Left ventricle myocardium superior (tissue), 1 donor: ENCODE data around the gene AOPEP. TPM values are rescaled to one million over a fixed set of nuclear protein-coding genes. Genes with fewer than 3 reads are reported as not detected.

Experiments used
- ATAC-seq: fragments of 200-7000 bp; cut with Tn5 transposase; one replicate; pipeline ENCODE4 v1.9.1; 2020; ENCODE audit warnings: mild to moderate bottlenecking, moderate library complexity
- DNase-seq: peaks from one replicate; pipeline ENCODE4 v3.0.0-alpha.2; 2020
- intact Hi-C: fragments of 100-400 bp; cut with micrococcal nuclease; formaldehyde crosslinking; loops from one replicate; pipeline ENCODE4 v1.11.0; 2022
- total RNA-seq: library from RNA; stranded (reverse); fragmentation: NEBNext Ultra II Directional; extraction: Animal tissue kit (Norgen Biotek cat#: 25700); gene quantifications from one replicate; pipeline ENCODE4 v1.2.1, GENCODE V29; 2021
- donor health status: DM: no; HTN: yes; CAD: no; lungs with severe emphysema.

Gene AOPEP
- total RNA-seq, 1 donor from 2014 or later, result 161 TPM

DNA sequence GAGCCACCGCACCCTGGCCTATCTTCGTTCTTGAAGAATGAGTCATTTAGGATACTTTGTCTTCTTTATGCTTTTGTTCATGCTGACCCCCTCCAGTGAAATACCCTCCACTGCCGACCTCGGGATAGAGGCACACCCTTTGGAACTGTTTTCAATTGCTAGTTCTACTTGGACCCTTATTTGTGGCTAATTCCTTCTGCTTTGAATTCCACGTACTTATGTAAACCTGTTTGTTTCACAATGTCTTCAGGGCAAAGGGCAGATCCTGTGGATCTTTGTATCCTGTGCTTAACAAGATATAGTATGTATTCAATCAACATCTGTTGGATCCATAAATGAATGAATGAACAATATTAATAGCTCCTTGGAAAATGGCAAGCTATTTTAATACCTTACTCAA is 19.6 kb upstream of the AOPEP start:
- intact Hi-C loops, result no loop called here
- ATAC-seq, result no peak
- DNase-seq, result no peak

DNA sequence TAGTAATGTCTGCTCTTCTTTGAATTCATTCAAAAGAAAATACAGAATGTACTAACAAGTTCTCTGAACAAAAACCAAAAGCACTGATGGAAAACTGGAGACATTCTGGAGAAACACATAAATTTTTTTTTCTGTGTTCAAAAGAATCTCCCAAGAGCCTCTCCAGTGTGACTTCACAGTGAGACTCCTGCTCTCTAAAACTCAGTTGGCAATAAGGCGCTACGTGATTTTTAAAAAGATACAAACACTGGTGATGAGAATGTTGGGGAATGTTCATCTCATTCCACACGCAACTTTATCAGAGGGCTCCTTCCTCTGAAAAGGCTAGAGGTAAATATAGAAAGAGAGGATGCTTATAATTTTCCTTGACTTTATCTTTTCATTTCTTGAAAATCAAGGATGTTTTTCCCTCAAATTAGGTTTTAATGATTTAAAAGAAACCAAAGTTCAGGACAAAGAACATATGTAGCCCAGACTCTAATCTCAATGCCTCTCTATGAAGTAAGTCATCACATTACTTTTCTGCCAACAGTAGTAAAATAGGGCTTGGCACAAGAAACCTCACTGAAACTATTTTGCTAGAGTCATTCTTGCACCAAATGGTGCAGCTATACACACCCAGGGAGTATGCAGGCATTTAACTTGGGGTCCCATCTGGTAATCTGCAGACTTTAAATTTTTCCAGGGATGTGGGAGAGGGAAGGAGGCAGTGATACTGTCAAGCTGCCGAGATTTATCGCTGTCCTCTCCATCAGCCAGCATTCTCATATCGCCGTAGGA is 12.9 kb upstream of the AOPEP start:
- DNase-seq (no peak), ATAC-seq (no peak)
- intact Hi-C loops, result no loop called here

DNA sequence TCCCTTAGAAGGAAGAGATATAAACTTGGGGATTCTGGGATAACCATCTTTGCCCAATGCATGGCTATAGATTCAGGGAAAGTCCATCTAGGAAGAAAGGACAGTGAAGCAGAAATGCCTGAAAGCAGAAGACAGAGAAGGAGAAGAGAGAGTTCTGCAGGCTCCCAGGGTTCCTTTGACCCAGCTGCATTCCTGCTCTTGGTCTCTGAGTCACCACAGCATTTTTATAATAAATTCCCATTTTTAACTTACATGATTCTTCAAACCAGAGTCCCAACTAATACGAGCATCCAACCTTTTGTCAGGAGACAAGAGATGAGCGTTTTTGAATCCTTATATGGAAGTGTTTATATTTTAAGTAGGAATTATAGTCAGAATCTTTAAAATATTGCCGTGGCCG is 12.0 kb upstream of the AOPEP start:
- no peak for ATAC-seq
- intact Hi-C loops, result no loop called here
- no peak for DNase-seq

DNA sequence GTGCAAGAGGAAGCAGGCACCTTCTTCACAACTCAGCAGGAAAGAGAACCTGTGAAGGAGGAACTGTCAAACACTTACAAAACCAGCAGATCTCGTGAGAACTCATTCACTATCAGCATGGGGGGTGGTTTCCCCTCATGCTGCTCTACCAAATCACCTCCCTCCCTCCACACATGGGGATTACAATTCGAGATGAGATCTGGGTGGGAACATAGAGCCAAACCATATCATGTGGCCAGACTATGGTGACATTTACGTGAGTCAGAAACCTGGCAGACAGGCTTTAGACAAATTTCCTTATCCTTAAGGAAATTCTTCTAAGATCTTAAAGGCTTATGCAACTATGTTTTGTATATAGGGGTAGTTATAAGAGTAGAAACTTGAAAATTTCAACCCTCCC is 8.7 kb upstream of the AOPEP start:
- DNase-seq (no peak), ATAC-seq (no peak)
- intact Hi-C loops, result no loop called here

DNA sequence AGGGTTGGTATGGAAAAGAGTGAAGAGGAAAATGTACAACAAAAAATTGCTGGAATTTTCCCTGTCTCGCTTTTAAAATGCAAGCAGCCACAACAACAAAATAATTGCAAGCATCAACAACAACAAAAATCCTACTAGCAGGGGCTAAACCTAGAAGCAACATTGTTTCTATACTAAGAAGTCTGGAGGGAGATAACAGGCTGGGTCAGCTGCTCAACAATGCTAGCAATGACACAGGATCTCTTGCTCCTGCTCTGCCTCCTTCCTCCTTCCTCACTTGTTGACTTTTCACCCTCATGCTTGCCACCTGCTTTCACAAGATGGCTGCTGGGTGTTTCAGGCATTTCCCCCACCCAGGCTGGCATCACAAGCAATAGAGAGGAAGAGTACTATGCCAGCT is 7.6 kb upstream of the AOPEP start:
- ATAC-seq, result no peak
- intact Hi-C loops, result no loop called here
- DNase-seq, result no peak

DNA sequence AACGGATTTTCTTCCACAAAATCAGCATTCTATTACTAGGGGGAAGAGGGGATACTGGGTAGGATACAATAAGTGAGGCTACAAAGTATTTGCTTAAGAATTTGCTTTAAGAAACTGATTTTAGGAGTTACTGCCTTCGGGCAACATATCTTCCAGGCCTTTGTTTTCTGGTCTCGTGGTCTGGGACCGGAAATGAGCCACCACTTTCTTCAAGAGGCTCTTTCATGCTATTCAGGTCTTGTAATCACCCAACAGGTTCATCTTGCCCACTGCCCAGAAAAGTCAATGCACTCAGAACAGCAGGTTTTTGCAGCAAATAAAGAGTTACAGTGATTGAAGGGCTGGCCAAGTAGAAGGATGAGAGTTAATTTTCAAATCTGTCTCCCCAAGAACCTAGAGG is 6.6 kb upstream of the AOPEP start:
- DNase-seq (no peak), ATAC-seq (no peak)
- intact Hi-C loops, result no loop called here

DNA sequence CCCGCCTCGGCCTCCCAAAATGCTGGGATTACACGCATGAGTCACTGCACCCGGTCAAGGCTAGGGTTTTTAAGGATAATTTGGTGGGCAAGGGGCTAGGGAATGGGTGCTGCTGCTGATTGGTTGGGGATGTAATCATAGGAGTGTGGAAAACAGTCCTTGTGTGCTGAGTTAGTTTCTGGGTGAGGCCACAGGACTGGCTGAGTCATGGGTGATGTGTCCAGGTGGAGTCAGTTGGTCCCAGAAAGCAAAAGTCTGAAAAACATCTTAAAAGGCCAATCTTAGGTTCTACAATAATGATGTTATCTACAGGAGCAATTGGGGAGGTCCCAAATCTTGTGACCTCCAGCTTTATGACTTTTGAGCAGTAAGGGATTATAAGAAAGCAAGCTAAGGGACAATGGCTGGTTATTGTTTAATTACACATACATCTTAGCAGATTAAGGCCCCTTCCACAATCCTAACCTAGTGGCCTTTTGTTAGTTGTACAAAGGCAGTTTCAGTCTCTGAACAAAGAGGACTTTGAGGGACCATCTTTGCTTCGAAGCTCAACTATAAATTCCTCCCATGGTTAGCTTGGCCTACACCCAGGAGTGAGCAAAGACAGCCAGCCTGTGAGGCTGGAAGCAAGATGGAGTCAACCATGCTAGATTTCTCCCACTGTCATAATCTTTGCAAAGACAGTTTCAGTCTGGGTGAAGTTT is 5.5 kb upstream of the AOPEP start:
- ATAC-seq, result no peak
- DNase-seq, result no peak
- intact Hi-C loops, result no loop called here

DNA sequence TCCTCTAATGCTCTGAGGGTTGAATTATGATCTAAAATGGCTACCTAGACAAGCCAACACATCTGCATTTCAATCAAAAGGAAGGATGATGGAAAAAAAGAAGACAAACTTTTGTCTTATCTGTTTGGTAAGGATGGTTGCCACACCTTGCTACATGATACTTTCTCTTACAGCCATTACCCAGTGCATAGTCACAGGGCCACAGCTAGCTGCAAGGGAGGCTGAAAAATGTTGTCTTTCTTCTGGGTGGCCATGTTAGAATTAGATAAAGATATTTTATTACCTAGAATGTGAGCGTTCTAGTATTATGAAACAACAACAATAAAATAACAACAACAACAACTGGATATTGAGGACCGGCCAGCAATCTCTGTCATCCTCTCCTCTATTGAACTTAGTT is 4.7 kb upstream of the AOPEP start:
- intact Hi-C loops, result no loop called here
- ATAC-seq (no peak), DNase-seq (no peak)

DNA sequence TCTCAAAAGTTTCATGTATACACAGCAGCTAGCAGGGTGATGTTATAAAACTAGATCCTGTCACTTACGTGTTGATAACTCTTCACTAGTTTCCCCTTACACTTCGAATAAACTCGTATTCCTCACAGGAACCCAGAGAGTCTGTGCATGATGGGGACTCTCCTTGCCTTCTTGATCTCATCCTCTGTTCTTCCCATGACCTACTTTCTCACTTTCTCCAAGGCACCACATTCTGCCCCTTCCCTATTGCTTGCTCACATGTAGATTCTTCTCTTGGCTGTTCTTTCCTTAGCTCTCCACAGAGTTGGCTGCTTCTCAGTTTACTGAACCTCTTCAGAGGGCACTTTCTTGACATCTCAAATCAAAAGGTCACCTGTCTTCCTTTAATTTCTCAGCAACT is 1.2 kb upstream of the AOPEP start:
- ATAC-seq (no peak), DNase-seq (no peak)
- intact Hi-C loops, result no loop called here

DNA sequence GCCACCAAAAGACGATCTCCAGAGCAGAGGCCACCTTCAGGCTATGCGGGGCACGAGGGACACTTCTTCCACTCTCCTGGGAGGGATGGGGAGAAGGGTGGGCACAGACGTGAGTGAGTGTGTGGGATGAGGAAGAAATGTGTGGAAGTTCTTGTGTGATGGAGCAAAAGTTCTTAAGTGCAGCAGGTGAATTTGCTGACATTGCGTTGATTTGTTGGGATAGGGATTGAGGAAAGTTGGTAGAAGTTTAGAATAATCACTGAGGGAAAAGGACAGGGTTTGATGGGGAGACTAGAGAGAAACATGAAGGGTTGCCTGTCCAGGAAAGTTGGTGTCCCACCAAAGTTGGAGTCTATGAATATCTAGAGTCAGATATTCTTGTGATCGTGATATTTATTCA is 2.2 kb downstream of the AOPEP start:
- ATAC-seq (no peak), DNase-seq (no peak)
- intact Hi-C loops, result no loop called here

DNA sequence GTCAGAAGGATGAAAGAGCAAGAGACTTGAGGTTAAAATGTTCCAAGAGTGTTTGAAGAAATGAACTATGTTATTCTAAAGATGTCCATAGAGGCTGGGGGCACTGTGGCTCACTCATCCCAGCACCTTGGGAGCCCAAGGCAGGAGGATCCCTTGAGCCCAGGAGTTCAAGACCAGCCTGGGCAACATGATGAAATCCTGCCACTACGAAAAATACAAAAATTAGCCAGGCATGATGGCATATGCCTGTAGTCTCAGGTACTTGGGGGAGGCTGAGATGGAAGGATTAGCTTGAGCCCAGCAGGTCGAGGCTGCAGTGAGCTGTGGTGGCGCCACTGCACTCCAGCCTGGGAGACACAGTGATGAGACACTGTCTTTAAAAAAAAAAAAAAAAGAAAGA is 2.7 kb downstream of the AOPEP start:
- DNase-seq (no peak), ATAC-seq (no peak)
- intact Hi-C loops, result no loop called here

DNA sequence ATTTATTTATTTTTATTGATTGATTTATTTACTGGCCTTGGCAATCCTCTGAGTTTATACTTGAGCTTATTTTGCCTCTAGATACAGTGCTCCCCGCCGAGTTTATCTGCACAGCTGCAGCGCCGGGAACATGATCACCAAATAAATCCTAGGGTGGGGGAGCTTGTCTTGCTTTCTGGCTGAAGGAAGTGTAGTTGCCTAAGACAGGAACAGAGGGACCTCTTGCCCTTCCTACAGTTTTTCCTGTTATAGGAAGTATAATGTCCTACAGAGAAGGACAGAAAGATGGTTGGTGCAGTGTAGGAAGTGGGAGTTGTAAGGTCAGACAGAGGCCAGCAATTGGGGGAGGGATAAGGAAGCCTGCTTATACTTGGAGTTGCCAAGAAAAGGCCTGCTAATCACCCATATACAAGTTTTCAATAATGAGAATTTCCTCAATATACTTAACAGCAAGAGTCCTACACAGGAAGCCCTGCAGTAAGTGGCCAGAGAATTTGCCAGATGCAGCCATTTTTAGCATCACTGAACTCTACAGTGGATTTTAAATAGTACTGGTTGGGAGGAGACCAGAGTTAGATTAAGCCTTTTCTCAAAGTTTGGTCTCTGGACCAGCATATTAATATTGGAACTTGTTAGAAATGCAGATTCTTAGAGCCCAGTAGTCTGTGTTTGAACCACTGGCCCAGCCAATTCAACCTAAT is 7.7 kb downstream of the AOPEP start:
- intact Hi-C loops, result no loop called here
- ATAC-seq (peak; percentile 83), DNase-seq (no peak)

DNA sequence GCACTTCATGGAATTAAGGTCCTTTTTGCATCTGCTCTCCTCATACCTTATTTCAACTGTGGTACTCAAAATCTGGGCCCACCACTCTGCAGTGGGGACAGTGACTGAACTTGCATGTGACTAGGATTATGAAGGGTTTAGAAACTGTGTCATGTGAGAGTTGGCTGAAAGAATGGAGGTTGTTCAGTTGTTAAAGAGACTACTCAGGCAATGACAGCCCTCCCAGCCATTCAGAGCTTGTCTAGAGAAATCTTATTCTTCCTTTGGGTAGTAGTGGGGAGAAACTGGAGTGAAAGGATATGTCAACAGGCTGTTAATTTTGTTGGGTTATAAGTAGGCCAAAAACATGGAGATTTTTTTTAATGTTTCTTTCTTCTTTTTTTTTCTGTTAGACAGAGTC is 10.3 kb downstream of the AOPEP start:
- intact Hi-C loops, result no loop called here
- ATAC-seq (no peak), DNase-seq (no peak)

DNA sequence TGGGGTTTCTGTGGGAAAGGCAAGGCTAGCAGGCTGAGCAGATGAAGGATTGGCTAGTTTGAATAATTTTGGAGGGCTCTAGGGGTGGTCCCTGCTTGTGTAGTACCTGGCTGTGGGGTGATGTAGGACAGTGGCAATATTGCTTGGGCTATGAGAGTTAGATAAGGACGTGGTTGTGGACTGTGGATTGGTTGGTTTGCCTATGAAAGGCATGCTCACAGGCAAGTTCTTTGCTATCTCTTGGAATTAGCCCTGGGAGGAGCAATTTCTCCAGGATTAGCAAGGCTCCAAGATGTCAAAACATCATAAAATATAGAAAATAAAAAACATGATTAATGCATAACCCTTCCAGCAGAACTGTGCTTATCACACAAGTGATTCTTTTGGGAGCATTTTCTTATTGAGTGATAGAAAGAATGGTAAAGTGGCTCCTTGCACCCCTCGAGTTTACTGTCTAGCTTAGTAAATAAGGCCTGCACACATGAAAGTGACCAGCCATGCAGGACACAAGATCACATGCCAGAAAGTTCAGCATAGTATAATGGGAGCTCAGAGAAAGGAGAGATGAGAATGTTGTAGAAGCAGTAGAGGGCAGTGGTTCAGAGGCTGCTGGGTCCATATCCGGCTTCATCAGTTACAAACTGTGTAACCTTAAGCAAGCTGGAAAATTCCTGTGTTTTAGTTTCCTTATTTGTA is 13.8 kb downstream of the AOPEP start:
- ATAC-seq, result no peak
- intact Hi-C loops, result no loop called here
- no peak for DNase-seq

DNA sequence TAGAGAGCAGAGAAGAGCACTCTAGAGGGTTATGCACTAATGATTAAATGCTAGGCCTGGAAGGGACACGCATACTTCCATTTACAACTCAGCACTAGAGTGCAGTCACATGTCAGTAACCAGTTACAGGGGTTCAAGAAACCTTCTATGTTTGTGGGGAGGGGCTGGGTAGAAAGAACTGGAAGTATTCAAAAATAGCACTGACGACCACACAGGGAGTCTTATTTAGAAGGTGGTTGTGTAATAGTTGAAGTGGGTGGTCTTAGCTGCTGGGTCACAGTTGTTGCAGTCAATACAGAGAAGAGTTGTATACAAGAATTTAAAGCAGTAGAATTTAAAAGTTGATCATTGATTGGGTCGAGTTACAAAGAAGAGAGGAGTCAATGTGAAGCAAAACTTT is 15.4 kb downstream of the AOPEP start:
- ATAC-seq, result no peak
- no peak for DNase-seq
- intact Hi-C loops, result no loop called here

DNA sequence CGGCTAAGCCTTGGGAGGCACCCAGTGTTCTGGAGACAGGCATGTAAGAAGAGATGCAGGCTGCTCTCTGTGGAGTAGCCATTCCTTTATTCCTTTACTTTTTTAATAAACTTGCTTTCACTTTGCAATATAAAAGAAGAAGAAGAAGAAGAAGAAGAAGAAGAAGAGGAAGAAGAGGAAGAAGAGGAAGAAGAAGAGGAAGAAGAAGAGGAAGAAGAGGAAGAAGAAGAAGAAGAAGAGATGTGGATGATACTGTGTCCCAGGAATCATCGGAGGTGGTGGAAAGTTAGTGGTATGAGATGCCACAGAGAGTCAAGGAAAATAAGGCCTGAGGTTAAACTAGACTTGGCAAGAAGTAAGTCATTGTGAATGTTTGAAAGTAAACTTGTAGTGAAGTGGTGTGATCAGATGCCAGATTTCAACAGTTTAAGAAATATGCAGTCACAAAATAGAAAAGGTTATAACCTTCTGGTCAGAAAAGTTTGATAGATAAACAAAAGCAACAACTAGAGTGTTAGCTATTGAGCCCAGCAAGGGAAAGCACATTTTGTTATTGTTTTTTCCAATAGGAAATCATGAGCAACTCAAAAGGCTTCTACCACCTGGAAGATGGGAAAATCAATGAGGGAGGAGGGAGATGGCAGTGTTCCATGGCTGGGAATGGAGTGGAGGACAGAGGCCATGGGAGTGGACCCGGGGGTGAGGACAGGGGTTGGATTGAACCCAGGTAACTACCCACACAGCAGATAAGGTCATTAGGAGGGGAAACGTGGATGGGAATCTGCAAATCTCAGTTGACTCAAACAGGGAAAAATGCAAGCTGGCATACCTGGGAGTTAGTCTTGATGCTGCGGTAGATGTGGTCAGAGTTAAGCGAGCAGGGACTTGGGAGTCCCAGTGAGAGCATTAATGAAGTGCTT is 16.8 kb downstream of the AOPEP start:
- intact Hi-C loops, result no loop called here
- no peak for ATAC-seq

DNA sequence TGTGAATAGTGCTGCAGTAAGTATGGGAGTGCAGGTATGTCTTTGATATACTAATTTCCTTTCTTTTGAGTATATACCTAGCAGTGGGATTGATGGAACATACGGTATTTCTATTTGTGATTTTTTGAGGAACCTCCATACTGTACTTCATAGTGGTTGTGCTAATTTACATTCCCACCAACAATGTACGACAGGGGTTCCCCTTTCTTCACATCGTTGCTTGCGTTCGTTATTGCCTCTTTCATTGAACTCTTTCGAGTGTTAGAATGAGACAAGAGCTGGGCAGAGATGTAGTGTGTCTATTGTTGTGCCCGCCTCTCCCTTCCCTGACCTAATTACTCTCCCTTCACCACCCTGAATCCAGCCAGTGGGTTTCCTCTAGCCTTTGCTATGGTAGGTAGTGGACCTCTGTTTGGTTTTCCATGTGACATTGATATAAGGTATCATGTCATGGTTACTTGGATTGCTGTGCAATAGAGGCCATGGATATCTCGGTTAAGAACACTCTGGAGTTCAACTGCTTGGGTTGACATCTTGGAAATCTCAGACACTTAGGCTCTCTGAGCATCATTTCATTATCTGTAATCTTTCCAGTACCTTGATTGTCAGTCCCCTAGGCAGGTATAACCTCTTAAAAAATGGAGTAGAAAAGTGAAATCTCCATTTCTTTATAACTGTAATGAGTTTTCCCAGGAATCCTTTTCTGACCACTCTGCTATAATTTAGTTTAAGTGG is 19.5 kb downstream of the AOPEP start:
- no peak for DNase-seq
- intact Hi-C loops, result no loop called here
- no peak for ATAC-seq

More for the DNA sequence above, 16.8 kb downstream of the AOPEP start:
- no peak for DNase-seq
